GM12874 (cell line): ENCODE data around the gene SF3A2.

Experiments
- CTCF ChIP-seq: IDR thresholded peaks from 2 replicates; pipeline ENCODE4 v1.5.1; 2011; ENCODE audit warnings: low read depth, mild to moderate bottlenecking, control low read depth, low read length, moderate library complexity; ENCODE audit not compliant: insufficient read depth

Gene SF3A2

GRCh38 chr19:2210206-2210605 is 26.4 kb upstream of the SF3A2 start:
- no peak for TF ChIP-seq CTCF

GRCh38 chr19:2210987-2211740 is 25.5 kb upstream of the SF3A2 start:
- no peak for TF ChIP-seq CTCF

- no peak for TF ChIP-seq CTCF
Observed at GRCh38 chr19:2212861-2213711, 23.5 kb upstream of the SF3A2 start.

GRCh38 chr19:2213799-2214198 is 22.8 kb upstream of the SF3A2 start:
- TF ChIP-seq CTCF = no peak

- no peak for TF ChIP-seq CTCF
Observed at GRCh38 chr19:2214251-2214650, 22.4 kb upstream of the SF3A2 start.

GRCh38 chr19:2215281-2215751 is 21.3 kb upstream of the SF3A2 start:
- no peak for TF ChIP-seq CTCF
